HG02763 (cell line): Measurements from ENCODE around the gene SEC24C.
"Not testable (repeated sequence)": the region's sequence is repeated elsewhere in the genome, so short reads cannot be mapped to it uniquely, and the experiment has no call there.

Experiments
- ATAC-seq: cut with Tn5 transposase; IDR thresholded peaks from one replicate; pipeline ENCODE4 v1.9.1; 2021; ENCODE audit warnings: mild to moderate bottlenecking, moderate library complexity; ENCODE audit not compliant: unreplicated experiment

Gene SEC24C

DNA sequence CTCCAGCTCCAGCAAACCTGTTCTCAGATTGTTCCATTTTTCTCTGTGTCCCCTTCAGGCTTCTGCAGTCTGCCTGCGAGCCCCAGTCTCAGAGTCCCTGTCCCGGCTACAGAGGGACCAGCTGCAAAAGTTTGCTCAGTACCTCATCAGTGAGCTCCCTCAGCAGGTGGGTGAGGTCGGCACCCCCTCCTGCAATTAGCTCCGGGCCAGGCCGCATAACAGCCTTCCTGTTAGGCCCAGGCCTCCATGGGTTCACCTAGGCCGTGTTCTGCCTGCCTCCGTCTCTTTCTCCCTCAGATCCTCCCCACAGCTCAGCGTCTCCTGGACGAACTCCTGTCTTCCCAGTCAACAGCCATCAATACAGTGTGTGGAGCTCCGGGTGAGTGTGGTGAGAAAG, 45.5 kb downstream of the SEC24C start:
- ATAC-seq, result no peak

- no peak for ATAC-seq
Measured at GRCh38 chr10:73790886-73791625, 46.9 kb downstream of the SEC24C start.

DNA sequence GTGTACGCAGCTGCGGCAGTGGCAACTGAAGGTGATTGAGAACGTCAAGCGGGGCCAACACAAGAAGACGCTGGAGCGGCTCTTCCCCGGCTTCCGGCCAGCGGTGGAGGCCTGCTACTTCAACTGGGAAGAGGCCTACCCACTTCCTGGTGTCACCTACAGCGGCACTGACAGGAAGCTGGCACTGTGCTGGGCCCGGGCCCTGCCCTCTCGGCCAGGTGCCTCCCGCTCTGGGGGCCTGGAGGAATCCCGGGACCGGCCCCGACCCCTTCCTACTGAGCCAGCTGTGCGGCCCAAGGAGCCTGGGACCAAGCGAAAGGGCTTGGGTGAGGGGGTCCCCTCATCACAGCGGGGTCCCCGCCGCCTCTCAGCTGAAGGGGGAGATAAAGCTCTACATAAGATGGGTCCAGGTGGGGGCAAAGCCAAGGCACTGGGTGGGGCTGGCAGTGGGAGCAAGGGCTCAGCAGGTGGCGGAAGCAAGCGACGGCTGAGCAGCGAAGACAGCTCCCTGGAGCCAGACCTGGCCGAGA, 47.8 kb downstream of the SEC24C start:
- ATAC-seq, result no peak

- ATAC-seq, result no peak
Measured at GRCh38 chr10:73793456-73793855, 49.3 kb downstream of the SEC24C start.

DNA sequence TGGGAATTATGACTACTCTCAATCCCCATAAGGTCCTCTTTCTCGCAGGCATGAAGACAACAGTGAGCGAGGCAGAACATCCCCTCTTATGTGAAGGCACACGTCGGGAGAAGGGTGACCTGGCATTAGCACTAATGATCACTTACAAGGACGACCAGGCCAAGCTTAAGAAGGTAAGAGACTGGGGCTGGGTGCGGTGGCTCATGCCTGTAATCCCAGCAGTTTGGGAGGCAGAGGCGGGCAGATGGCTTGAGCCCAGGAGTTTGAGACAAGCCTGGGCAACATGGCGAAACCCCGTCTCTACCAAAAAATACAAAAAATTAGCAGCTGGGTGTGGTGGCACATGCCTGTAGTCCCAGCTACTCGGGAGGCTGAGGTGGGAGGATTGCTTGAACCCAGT, 51.3 kb downstream of the SEC24C start:
- ATAC-seq, result not testable (repeated sequence)

DNA sequence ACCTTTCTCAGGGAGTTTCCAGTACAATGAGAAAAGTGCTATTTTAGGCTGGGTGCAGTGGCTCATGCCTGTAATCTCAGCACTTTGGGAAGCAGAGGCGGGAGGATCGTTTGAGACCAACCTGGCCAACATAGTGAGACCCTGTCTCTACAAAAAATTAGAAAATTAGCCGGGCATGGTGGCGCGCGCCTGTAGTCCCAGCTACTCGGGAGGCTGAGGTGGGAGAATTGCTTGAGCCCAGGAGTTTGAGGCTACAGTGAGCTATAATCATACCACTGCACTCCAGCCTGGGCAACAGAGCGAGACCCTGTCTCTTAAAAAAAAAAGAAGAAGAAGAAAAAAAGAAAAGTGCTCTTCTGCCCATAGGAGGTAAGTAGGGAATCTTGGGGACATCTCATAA, 51.9 kb downstream of the SEC24C start:
- not testable (repeated sequence) for ATAC-seq

GRCh38 chr10:73796766-73797165, 52.6 kb downstream of the SEC24C start:
- no peak for ATAC-seq

GRCh38 chr10:73797324-73798025, 53.3 kb downstream of the SEC24C start:
- ATAC-seq, result no peak

- no peak for ATAC-seq
Measured at GRCh38 chr10:73798087-73798486, 53.9 kb downstream of the SEC24C start.

- ATAC-seq, result no peak
Measured at GRCh38 chr10:73798927-73799560, 54.9 kb downstream of the SEC24C start.

GRCh38 chr10:73799899-73800559, 55.9 kb downstream of the SEC24C start:
- ATAC-seq, result no peak

DNA sequence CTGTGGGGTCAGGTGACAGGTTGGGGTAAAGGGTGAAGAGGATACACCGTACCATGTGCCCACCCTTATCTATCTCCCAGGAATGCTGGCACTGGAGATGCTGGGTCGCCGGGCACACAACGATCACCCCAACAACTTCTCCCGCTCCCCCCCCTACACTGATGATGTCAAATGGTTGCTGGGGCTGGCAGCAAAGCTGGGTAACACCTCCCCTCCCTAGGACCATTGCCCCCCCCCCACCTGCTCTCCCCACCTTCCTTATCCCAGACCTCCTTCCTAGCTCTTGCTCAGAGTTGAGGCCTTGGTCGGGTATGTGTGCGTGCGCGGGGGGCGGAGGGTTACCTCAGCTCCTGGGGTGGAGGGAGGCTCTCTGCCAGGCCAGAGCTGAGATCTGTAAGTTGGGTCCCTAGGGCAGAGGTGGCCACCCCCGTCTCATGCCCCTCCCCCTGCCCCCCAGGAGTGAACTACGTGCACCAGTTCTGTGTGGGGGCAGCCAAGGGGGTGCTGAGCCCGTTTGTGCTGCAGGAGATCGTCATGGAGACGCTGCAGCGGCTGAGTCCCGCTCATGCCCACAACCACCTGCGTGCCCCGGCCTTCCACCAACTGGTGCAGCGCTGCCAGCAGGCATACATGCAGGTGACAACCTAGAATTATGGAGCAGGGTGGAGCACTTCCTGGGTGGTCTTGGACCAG, 56.5 kb downstream of the SEC24C start:
- no peak for ATAC-seq

GRCh38 chr10:73801253-73801590, 57.0 kb downstream of the SEC24C start:
- no peak for ATAC-seq

- ATAC-seq, result no peak
Measured at GRCh38 chr10:73802276-73802991, 58.3 kb downstream of the SEC24C start.

DNA sequence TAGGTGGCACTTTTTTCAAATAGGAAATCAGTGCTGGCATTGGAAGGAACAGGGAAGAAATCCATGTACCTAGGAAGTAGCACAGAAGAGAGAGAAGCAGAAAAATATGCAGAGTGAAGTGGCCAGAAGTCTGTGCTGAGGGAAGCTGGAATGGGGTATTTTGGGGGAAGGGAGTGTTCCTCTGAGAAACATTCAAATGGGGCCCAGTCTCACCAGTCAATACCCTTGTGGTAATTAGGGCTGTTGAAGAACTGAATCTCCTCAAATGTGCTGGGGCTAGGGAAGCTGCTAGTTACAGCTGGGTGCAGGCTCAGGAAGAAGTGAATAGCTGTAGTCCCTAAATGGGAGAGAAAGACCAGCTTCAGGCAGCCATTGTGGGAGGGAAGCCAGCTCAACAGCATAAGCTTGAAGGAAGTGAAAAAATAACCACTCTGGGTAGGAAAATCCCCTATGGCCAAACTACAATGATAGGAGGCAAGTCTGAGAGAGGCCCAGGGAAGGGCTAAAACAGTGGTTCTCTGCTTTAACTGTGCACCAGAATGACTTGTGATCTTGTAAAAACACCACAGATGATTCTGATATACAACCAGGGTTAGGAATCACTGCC, 59.6 kb downstream of the SEC24C start:
- ATAC-seq, result no peak

GRCh38 chr10:73806176-73806950, 62.2 kb downstream of the SEC24C start:
- ATAC-seq, result no peak

DNA sequence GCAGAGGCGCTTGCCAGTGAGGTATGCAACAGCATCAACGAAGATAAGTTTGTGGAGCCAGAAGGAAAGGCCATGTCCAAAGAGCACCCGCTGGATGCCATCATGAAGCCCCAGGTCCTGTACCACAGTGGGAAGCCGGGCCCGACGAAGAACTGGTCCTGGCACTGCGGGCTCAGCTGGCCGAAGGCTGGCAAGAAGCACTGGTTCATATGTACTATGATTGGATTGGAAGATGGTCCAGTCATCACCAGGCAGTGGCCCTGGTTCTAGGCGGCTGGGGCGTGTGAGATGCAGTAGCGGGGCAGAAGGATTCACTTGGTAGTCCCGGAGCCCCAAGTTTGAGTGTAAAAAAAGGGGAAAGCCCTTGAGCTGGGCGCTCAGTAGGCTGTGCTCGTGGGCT, 63.3 kb downstream of the SEC24C start:
- ATAC-seq, result no peak

DNA sequence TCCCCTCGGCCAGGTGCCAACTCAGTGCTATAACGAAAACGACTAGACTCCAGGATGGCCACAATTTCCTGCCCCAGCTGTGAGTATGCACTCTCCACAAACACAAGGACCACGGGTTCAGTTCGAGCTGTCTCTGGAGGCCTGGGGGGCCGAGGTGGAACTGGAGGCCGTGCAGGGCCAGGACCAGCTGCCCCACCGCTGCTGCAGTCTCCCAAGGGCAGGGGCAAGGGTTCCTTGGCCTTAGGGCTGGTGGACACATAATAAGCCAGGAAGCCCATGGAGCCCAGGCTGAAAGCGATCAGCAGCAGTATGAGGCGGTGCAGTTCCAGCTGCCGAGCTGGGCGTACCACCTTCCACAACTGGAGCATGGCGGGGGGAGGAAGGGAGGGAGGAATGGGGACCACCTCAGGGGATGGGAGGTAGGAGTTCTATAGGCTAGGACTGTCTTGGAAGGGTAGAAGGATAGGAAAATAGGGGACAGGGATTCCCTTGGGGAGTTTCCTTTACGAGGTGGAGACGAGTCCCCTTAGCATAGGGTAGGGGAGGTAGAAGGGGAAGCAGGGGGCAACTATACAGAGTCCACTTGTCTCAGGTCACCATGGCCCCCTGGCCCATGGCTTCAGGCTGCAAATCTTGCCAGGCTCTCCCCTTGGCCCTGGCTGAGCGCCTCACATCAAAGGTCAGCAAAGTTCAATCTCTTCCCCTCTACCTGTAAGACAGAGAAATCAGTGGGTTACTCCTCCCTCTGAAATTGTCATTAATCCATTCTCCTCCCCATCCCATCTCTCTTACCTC, 64.0 kb downstream of the SEC24C start:
- ATAC-seq, result no peak
